HG02973 (cell line): ENCODE data around the gene SLC38A8.

Experiments used
- ATAC-seq: cut with Tn5 transposase; IDR thresholded peaks from one replicate; pipeline ENCODE4 v1.9.1; 2021; ENCODE audit warnings: moderate library complexity; ENCODE audit not compliant: unreplicated experiment

SLC38A8 gene

GRCh38 chr16:84000989-84001642, 41.5 kb downstream of the SLC38A8 start:
- no peak for ATAC-seq

- no peak for ATAC-seq
Measured at GRCh38 chr16:83998091-83998490, 44.5 kb downstream of the SLC38A8 start.

DNA sequence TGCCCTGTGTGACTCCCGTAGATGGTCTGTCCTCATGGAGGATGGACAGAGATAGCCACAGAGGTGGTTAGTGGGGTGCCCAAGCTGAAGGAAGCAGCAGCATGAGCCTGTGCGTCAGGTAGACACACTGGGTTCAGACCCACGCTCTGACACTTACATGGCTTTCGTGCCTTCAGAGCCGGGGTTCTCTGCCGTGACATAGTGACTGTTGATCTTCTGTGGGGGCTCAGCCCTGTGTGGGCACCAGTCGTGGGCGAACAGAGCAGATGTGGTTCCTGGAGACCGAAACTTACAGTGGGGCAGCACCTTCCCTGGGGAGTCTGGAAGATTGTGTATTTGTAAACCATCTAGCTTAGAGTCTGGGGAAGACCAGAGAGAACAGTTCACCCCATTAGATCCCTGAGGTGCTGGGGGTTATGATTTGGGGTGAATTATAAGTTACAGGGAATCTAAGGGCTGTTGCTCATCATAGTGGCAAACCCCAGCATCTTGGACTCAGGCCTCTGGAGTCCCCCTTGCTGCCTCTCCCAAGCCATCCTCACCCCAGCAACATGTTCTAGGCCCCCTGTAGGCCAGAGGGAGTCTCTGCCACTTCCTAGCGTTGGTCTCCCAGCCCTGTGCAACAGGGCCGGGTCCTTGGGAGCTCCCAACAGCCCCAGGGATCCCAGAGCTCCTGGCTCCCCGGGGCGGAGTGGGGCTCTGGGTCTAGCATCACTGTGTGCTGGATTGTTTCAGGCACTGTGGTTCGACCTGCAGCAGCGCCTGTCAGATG, 45.9 kb downstream of the SLC38A8 start:
- ATAC-seq = no peak

GRCh38 chr16:83995754-83996153, 46.8 kb downstream of the SLC38A8 start:
- no peak for ATAC-seq

- no peak for ATAC-seq
Measured at GRCh38 chr16:83994703-83995102, 47.9 kb downstream of the SLC38A8 start.

DNA sequence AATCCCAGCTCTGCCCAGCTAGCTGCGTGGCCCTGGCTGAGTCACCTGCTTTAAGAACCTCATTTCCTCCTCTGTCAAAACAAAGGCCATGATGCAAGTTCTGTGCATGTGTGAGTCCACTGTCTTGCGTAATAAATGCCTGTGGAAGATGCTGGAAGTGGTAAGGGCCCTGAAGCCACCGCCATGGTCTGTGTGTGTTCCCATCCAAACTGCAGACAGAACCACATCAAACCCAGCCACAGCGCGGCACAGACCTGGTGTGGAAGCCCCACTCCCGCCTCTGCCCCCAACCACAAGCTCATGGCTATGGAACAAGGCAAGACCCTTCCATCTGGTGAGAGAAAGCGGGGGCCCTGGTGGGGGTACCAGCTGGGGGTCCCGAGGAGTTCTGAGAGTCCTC, 48.5 kb downstream of the SLC38A8 start:
- no peak for ATAC-seq

DNA sequence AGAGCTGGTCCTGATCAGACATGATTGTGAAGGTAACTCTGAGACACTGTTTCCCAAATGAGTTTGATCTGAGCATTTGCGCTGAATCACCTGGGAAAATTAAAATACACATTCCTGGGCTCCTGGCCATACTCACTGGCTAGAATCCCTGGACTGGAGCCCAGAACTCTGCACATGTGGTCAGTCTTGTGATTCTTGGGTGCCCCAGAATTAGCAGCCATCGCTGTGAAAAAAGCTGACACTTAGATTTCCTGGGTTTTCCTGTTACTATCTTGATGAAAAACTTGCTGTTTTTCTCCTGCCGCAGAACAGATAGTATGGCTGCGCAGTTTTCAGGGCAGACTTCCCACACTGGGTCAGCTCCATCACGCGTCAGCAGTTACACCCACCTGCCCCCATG, 50.0 kb downstream of the SLC38A8 start:
- ATAC-seq = no peak

- no peak for ATAC-seq
Measured at GRCh38 chr16:83990492-83990891, 52.1 kb downstream of the SLC38A8 start.

- no peak for ATAC-seq
Measured at GRCh38 chr16:83989300-83989699, 53.3 kb downstream of the SLC38A8 start.

- no peak for ATAC-seq
Measured at GRCh38 chr16:83983491-83983890, 59.1 kb downstream of the SLC38A8 start.

DNA sequence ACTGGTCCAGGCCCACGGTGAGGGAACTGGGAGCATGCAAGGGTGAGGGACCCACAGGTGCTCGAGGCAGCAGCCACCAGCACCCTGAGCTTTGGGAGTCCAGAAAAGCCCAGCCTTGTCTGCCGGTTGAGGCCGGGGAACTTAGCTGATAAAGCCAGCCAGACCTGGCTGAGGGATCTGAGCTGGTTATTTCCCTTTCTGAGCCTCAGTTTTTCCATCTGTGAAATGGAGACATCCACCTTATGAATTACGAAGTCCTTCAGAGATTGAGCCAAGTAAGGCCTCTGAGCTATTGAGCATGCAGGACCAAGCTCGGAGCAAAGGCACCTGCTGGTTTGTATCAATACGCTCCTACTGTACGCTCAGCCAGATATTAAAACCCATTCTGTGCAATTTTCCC, 60.8 kb downstream of the SLC38A8 start:
- ATAC-seq = no peak

DNA sequence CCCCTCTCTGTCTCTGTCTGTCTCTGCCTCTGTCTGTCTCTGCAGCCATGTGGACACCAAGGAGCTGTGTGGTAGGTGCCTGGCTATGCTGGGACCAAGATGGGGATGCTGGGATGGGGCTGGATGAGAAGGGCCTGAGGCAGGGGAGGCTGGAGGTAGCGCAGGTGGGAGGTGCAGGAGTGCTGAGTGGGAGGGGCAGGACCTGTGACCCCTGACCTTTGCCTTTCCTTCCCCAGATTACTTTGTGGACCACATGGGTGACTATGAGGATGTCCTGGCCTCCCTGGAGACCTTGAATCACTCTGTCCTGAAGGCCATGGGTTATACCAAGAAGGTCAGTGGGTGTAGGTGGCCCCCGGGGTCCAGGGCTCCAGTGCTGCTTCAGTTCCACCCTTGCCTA, 61.8 kb downstream of the SLC38A8 start:
- no peak for ATAC-seq

DNA sequence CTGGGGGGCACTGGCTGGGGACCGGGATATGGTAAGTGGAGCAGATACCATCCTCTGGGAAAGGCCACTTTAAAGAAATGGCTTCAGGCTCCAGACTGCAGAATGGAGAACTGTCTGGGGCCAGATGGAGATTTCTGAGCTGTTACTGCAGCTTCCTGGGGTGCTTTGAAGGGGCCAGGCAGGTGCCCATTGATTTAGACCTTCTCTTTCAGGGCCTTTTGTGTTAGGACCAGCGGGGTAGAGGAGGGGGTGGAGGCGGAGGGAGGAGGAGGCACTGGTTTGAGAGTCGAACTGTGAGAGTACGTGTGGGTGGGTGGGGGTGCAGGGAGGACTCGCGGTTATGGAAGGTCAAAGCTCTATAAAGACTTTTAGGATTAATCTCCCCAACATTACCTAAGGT, 63.2 kb downstream of the SLC38A8 start:
- ATAC-seq = no peak

DNA sequence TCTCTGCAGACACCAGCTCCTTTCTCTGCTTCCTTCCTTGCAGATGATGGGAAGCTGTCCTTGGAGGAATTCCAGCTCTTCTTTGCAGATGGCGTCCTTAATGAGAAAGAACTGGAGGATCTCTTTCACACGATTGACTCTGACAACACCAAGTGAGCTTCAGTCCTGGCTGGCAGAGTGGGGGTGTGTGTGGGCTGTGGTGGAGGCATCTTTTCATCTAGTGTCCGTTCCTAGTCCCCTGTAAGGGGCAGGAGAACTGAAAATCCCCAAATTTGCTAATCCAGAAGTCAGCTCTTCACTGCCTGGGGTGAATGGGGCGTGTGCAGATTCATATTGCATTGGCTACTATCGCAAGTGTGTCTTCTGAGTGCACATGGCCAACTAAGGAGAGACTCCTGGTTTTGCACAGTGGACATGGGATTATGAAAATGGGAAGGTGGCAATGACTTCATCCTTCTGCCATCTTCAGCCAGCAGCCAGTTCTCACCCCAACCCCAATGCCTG, 64.1 kb downstream of the SLC38A8 start:
- no peak for ATAC-seq

DNA sequence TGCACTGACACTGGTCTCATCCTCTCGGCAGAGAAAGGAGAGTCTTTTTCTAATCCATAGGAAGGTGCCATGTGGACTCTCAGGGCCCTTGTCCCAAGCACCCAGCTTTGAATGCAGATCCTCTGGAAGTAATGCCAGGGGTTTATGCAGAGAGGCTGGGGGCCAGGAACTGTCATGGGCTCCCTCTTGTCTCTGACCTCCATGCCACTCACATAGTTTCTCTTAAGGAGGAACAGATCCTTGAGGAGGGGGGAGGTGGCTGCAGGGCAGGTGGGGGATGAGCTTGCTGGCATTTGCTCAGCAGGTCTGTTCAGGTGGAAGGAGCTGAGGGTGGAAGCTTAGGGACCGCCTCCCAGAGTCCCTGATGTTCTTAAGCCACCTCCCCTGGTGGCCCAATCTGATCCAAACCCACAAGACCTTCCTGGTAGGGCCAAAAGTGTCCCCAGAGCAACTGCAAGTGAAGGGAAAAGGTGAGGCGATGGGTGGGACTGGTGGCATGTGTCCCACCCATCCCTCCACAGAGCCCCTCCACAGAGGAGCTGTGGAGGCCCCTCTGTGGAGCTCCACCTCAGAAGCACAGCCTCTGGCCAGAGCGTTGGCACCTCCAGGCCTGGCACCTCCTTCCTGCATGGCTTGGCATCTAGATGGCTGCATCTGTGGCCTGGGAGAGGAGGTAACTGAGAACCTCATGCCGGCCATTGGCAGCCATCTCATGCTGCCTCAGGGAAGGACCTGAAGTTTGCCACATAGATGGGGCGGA, 65.4 kb downstream of the SLC38A8 start:
- no peak for ATAC-seq

DNA sequence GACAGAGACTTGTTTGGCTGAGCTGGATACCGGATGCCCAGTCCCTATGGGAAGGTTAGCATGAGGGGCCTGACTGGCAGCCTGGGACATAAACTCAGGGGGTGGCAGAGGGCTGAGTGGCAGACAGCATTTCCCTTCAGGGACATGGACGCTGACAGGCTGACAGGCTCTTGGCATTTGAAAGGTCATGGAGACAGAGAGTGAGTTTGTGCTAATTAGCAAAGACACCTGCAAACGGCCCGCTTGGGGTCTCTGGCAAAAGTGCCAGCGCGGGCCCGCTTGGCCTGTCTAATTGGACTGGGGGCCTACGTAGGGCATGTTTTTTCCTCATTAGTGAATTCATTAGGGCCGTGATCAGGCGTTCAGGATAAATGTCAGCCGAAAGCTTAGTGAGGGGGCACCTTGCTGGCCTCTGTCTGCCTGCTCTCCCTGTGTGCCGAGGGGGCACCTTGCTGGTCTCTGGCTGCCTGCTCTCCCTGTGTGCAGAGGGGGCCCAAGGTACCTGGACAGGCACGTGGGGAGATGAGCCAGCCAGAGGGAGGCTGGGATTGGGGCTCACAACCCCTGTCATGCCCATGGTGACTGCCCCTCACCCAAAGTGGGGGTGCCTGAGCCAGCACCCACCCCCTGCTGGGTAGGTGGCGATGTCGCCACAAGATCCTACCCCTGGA, 66.9 kb downstream of the SLC38A8 start:
- ATAC-seq = no peak

GRCh38 chr16:83974475-83974874, 68.1 kb downstream of the SLC38A8 start:
- no peak for ATAC-seq

- ATAC-seq = no peak
Measured at GRCh38 chr16:83973581-83974385, 68.8 kb downstream of the SLC38A8 start.

- ATAC-seq = no peak
Measured at GRCh38 chr16:83973077-83973476, 69.5 kb downstream of the SLC38A8 start.

GRCh38 chr16:83972256-83973008, 70.2 kb downstream of the SLC38A8 start:
- no peak for ATAC-seq
